GM18517 (cell line): ENCODE measurements around the gene DIABLO.
"Not testable (repeated sequence)": the region's sequence is repeated elsewhere in the genome, so short reads cannot be mapped to it uniquely, and the experiment has no call there.

ENCODE experiments used
- ATAC-seq: cut with Tn5 transposase; IDR thresholded peaks from one replicate; pipeline ENCODE4 v1.9.1; 2021; ENCODE audit warnings: mild to moderate bottlenecking, moderate library complexity; ENCODE audit not compliant: unreplicated experiment

DIABLO gene

DNA sequence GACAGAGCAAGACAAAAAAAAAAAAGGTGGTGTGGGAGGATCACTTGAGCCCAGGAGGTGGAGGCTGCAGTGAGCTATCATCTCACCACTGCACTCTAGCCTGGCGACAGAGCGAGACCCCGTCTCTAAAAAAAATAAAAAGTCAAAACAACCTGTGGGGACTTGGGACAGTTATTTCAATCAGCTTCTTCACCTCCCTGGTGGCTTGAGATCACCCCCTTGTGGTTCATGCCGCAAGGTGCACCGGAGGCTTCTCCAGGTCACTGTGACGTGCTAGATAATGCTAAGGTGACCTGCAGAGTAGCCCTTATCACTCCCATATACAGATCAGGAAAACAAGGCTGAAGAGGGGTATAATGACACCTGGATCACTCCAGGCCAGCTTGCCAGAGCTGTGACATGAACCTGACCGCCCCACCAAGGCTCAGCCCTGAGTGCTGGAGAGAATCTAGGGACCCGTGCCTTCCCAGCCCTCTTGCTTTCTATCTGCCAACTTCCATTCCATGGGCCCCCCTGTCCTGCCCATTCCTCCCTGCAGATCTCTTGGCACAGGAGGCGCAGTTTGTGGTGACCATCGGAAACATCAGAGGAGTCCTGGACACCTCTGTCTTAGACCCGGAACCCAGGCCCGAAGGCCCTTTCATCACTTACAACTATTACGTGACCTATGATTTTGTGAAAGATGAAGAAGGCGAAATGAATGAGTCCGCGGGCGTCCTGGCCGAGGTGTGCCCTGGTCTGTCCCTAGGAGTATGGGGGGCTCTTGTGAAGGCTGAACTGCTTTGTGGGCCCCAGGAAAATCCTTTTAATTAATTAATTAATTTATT lies 34.8 kb downstream of the DIABLO start:
- no peak for ATAC-seq

DNA sequence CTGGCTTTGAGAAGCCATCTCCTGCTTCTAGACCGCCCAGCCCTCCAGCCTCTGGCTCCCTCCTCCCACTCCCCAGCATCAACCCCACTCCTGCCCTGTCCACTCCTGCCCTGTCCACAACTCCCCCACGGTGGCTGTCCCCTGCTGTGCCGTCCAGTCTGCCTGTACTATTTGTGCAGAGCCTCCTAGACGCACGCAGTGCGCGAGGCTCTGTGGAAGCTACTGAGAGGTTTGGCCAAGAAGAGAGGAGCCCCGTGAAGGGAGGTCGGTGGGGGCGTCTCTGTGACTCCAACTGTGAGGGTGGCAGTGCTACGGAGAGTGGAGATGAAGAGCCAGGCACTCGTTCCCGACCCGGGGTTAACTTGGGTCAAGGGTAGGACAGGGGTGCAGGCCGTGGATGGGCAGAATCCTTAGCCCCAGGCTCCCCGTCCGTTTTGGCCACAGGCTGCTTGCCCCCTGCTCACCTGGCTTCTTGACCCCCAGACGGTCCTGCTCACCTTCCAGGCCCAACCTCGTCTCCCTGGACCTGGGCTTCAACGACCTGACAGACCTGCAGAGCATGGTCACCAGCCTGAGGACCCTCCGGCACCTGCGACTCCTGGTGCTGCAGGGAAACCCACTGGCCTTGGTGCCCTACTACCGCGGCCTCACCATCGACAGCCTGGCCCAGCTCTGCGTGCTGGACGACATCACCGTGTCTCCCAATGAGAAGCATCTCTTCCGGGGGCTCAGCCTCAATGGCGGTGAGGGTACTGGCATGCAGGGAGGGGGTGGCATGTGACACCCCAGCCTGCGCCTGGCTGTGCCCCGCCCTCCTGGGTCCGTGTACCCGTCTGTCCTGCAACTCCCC lies 36.0 kb downstream of the DIABLO start:
- no peak for ATAC-seq

DNA sequence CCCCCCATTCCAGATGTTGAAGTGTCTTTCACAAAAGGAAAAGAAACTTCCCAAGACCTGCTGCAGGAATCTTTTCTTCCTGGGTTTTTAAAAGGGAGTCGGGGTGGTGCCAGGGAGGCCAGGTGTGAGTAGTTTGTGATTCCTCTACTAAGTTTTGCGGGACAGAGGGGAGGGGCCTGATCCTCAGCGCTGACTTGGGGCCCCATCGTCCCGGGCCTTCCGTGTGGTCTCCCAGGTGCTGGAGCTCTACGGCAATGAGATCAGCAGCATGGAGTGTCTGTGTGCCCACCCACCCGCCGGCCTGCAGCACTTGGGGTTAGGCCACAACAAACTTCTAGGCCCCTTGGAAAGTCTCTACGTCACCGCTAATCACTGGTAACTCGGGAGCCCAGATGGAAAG lies 38.4 kb downstream of the DIABLO start:
- no peak for ATAC-seq

DNA sequence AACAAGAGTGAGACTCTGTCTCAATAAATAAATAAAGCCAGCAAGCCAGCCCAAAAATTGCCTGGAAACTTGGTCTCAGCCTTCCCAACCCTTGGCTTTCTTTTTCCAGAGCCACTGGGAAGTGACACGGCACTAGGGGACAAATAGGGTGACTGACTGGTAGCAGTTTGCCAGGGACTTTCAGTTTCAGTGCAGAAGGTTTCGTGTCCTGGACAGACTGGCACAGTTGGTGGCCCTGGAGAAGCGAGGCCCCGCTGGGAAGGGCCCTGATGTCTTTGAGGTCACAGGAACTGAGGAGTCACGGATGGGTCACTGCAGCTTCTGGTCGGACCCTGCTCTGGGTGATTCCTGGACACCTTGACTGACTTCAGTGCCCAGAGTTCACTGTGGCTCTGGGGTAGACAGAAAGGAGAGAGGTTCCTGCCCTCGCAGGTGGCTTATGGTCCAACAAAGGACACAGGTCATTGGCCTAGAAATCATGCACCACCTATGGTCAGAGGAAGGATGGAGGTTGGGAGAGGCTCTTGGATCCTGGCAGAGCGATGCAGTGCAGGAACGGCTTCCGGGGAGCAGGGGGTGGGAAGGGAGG lies 40.3 kb downstream of the DIABLO start:
- ATAC-seq = no peak

DNA sequence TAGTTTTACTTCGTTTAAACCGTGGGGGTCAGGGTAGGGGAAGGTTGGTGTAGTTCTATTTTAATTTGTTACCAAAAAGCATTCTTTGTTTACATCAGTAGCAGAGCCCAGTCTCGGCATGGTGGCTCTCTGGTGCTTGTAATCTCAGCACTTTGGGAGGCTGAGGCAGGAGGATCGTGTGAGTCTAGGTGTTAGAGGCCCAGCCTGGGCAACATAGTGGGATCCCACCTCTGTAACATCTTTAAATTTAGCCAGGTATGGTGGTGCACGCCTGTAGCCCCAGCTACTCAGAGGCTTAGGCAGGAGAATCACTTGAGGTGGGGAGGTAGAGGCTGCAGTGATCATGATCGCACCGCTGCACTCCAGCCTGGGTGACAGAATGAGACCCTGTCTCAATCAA lies 40.8 kb downstream of the DIABLO start:
- no peak for ATAC-seq

DNA sequence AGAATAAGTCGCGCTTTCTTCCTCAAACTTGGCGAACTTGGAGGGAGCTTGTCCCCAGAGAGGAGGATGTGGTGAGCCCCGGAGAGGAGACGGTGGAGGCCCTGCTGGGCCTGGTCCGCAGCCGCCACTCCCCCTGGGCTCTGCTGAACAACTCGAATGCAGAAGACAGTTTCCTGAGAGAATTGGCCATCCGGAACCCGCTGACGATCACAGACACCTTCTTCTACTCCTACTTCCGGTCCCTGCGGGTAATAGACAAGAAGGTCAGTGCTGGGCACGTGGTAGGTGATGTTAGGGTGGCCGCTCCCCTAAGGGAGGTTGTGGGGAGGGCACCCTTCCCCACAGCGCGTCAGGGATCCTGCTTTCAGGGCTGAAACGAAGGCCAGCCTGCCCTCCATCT lies 41.3 kb downstream of the DIABLO start:
- ATAC-seq = no peak

DNA sequence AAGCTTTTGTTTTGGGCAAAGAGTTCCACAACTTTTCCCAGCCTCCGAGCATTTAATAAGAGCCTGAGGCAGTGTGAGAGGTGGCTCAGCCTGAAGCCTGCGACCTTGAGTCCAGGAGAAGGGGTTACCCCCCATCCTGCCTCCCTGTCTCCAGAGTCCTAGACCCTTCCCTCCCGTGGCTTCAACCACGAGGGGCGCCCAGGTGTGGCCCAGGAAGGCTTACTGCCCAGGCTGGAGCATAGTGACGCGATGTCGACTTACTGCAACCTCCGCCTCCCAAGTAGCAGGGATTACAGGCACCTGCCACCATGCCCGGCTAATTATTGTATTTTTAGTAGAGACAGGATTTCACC lies 42.3 kb downstream of the DIABLO start:
- no peak for ATAC-seq

DNA sequence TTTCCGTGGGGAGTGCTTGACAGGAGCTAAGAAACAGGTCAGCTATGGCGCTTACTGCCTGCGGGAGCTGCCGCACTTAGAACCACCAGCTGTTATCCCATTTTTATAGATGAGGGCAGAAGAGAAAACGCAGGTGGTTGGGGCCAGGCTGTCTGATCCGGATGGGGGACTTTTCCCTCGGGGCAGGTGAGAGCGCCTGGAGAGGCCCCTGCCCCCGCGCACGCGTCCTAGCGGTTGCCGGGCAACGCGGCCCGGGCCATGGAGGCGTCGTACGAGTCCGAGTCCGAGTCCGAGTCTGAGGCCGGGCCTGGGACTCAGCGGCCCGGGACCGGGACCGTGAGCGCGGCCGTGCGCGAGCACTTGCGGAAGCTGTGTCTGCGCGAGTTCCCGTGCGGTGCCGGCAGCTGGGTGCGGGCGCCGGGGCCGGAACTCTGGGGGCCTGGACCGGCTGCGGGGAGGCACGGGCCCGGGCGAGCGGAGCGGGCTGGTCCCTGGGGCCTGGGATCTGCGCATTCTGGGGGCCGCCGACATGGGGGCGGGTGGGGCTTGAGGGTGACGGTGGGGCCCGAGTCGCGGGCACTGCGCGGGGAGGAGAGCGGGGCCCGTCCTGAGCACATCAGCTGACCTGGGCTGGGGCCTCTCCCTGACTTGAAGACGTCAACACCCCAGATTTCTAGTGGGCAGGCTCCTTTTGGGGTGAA lies 42.8 kb downstream of the DIABLO start, which contains the start of gene LRRC43:
Gene LRRC43, plus strand, starts transcription at position 237 of the 701 bp plus-strand sequence. Its CDS starts 22 bp downstream, at position 259.
- ATAC-seq = no peak

DNA sequence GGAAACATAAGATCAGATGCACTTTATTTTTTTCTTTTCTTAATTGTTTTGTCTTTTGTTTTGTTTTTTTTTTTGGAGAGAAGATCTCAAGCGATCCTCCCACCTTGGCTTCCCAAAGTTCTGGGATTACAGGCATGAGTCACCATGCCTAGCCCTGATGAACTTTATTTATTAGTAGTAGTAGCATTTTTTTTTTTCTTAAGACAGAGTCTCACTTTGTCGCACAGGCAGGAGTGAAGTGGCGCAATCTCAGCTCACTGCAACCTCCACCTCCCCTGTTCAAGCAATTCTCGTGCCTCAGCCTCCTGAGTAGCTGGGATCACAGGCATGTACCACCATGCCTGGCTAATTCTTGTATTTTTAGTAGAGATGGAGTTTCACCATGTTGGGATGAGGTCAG lies 49.4 kb downstream of the DIABLO start:
- ATAC-seq = not testable (repeated sequence)

DNA sequence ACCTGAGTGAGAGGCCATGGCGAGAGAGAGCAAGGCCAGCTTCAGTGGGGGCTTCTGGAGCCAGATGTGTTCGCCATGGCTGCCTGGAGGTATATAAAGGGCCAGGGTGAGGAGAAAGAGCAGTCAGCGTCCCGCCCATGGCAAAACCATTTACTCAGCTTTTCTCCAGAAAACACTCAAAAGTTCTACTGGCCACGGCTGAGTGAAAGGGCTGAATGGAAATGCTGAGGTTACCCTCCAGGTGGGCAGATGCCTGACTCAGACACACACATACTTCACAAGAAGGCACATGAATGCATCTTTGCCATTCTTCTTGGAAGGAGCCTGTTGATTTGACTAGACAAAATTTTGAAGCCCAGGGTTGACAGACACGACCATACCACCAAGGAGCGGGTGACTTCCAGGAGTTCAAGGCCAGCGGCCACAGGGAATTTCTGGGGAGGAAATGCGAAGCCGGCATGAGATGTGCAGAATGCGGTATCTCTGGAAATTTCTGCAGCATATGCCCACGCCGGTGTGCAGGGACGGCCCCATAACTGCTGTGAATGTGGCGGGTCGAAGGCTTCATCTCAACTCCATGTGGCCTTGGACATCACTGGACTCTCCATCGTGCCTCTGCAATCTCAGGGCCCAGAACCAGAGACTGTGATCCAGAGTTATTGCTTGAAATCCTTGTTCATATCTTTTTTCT lies 51.6 kb downstream of the DIABLO start, which contains the start of gene IL31:
Gene IL31, minus strand, starts transcription at position 67 of the 691 bp plus-strand sequence. Its CDS starts 49 bp downstream, at position 18.
- ATAC-seq = no peak

DNA sequence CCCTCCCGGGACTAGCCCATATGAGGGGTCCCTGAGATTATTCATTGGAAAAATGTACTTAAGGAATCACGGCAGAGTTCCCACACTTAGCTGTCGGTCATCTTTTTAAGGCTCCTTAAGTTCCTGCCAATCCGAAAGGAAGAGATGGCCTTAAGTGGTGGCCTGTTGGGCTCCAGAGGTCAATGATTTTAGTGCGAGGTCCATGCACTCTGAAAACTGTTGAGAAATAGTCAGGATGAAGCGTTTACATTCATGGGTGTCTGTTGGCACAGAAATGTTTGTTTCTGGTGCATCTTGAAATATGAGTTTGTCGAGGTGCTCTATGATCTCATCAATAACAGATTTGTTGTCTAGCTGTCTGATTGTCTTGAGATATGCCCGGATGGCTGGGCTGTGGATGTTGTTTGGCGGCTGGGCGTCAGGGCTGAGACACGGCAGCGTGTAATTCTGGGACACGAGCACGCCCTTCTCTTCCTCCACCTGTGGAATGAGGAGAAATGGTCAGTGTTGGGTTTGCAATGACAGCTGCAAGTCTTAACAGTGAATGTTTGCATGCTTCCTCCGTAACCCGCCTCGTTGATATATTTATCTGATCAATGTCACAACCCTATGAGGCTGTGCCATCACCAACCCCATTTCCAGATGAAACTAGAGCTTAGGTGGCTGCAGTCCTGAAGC lies 53.5 kb downstream of the DIABLO start:
- no peak for ATAC-seq

DNA sequence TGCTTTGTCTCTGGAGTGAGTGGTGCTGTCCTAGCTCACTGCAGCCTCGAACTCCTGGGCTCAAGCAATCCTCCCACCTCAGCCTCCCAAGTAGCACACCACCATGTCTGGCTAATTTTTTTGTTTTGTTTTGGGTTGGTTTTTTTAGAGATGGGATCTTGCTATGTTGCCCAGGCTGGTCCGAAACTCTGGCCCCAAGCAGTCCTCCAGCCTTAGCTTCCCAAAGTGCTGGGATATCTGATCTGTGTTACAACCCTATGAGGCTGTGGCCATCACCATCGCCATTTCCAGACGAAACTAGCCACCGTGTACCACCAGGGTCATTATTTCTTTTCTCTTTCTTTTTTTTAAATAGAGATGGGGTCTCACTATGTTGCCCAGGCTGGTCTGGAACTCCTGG lies 54.5 kb downstream of the DIABLO start:
- no peak for ATAC-seq

DNA sequence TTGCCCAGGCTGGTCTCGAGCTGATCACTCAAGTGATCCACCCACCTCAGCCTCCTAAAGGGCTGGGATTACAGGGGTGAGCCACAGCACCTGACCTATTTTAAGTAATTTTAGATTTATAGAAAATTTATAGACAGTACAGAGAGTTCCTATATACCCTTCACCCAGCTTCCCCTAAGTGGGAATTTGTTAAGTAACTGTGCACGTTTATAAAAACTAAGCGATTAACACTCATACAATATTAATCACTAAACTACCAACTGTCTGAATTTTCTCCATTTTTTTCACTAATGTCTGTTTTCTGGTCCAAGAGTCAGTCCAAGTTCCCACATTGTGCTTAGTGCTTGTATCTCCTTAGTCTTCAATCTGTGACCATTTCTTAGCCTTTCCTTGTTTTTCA lies 57.4 kb downstream of the DIABLO start:
- no peak for ATAC-seq

DNA sequence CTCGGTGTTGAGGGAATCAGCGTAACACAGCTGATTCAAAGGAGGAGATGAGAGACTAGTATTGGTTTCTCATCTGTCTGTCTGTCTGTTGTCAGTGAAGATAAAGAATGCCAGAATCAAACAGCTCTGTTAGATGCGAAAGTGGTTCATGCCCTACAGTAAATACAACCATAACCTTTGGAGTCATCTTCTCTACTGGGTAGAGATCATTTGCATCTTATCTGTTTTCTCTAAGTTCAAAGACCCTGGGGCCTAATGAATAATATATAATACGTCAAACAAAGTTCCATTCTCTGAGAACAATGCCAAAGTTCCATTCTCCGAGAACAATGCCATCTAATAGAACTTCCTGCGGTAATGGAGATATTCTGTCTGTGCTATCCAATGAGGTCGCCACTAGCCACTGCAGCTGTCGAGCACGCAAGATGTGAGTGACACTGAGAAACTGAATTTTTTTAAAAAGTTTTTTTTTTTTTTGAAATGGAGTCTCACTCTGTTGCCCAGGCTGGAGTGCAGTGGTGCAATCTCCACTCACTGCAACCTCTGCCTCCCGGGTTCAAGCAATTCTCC lies 58.4 kb downstream of the DIABLO start:
- no peak for ATAC-seq

DNA sequence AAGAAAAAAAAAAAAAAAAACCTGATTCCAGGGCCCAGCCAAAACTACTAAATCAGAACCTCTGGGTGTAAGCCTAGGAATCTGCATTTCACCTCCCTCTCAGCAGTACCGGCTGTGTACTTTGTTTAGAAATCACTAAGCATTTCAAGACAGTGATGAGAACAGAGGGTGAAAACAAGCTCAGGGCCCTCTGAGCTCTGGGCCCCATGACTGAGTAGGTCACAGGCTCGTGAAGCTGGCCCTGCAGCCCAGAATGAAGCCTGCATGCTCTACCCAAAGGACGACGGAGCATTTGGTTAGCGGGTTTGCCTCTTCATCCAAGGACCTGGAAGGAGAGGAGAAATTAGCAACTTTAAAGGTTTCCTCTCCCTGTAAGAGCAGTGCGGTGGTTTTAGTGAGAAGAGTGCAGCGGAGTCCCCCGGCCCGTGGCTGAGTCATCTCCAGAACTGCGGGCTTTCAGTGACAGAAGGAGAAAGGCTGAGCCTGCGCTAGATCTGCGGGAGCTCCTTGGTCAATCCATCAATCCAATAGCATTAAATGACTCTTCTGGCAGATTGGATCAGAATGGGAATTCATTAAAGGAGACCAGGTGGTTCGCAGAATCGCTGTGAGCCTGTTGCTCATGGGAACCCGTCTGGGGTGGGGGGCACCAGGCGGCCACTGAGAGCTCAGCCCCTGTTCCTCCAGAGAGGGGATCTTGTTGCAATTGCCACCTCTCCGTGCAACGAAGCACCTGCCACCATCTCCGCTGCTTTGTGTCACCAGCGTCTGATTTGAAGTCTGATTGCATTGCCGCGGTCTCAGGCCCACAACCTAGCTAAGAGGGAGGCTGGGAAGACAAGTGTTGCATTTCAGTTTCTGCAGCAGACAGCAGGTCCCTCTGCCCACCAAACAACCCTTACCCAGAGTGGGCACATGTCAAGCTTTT lies 59.2 kb downstream of the DIABLO start:
- no peak for ATAC-seq

DNA sequence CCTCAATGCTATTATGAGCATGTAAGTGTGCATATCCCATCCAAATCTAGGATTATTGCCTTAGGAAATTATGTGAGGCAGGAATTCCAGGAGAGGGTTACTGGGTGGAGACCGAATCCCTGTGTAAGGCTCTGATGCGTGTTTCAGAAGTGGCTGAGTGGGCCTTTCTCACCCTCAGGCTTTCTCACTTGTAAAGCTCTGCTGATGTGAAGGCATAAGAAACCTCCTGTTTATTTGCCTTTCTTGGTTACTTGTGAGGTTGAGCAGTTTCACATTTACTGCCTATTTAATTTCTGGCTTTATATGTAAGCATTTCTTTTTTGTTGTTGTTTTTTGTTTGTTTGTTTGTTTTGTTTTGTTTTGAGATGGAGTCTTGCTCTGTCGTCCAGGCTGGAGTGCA lies 62.9 kb downstream of the DIABLO start:
- no peak for ATAC-seq

DNA sequence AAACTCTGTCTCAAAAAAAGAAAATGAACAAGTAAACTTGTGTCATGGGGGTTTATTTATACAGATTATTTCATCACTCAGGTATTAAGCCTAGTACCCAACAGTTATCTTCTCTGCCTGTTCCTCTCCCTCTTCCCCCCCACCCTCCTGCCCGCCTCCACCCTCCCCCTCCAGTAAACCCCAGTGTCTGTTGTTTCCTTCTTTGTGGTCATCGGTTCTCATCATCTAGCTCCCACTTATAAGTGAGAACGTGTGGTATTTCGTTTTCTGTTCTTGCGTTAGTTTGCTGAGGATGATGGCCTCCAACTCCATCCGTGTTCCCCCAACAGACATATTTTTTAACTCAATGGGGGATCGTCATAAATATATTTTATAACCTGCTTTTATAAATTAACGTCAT lies 64.2 kb downstream of the DIABLO start:
- no peak for ATAC-seq

DNA sequence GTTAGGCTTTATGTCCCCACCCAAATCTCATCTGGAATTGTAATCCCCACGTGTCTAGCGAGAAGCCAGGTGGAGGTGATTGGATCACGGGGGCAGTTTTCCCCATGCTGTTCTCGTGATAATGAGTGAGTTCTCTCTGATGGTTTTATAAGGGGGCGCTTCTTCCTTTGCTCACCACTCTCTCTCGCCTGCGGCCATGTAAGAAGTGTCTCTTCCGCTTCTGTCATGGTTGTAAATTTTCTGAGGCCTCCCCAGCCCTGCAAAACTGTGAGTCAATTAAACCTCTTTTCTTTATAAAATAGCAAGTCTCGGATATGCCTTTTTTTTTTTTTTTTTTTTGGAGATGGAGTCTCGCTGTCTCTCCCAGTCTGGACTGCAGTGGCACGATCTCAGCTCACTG lies 65.1 kb downstream of the DIABLO start:
- ATAC-seq = no peak
